Measurements from ENCODE around the gene SLC13A5.

GRCh38 chr17:6684460-6684783 lies 28.7 kb downstream of the SLC13A5 start:
- TF ChIP-seq RAD21 (IDR thresholded peaks at IDR 0.05; ENCODE audit: low read length): no peak
- no peak for TF ChIP-seq CTCF (IDR thresholded peaks at IDR 0.05)
- no peak for TF ChIP-seq NFIC (IDR thresholded peaks at IDR 0.05; ENCODE audit: borderline replicate concordance)
- TF ChIP-seq TAF1 (IDR thresholded peaks at IDR 0.05; ENCODE audit: borderline replicate concordance, low read depth, low read length): no peak
- TF ChIP-seq ELF1 (IDR thresholded peaks at IDR 0.05): no peak
- TF ChIP-seq SIN3A (IDR thresholded peaks at IDR 0.05; ENCODE audit: borderline replicate concordance, low read depth, low read length): no peak
- no peak for TF ChIP-seq MAX (IDR thresholded peaks at IDR 0.05; ENCODE audit: low read depth)
- TF ChIP-seq USF2 (IDR thresholded peaks at IDR 0.05; ENCODE audit: borderline replicate concordance, low read depth, low read length): no peak
- no peak for TF ChIP-seq RXRA (IDR thresholded peaks at IDR 0.05; ENCODE audit: borderline replicate concordance, low read depth)
- TF ChIP-seq EZH2phosphoT487 (IDR thresholded peaks at IDR 0.05; ENCODE audit: borderline replicate concordance, low read depth): no peak
- no peak for TF ChIP-seq POLR2AphosphoS5 (IDR thresholded peaks at IDR 0.05; ENCODE audit: low read depth, low read length)
- TF ChIP-seq SMC3 (IDR thresholded peaks at IDR 0.05; ENCODE audit: low read depth, low read length): no peak
- TF ChIP-seq GABPA (IDR thresholded peaks at IDR 0.05; ENCODE audit: low read depth): no peak
- no peak for TF ChIP-seq YY1 (IDR thresholded peaks at IDR 0.05; ENCODE audit: low read depth)

All from SK-N-SH (cell line).